ENCODE data around the gene ARNT2. TPM values are rescaled to one million over a fixed set of nuclear protein-coding genes. Genes with fewer than 3 reads are reported as not detected.

Gene ARNT2
- total RNA-seq, 1 experiment from 2014 or later: 3.6 TPM

GRCh38 chr15:80485370-80486164 lies 81.4 kb downstream of the ARNT2 start:
- Mint-ChIP-seq H3K27me3 (ENCODE audit: unreplicated experiment) (peaks cover 30% of the 10 kb centered on the region), H3K36me3 (ENCODE audit: insufficient read depth, unreplicated experiment) (no peaks in the 10 kb centered on the region), H3K4me1 (ENCODE audit: low read depth, unreplicated experiment) (peaks cover 10% of the 10 kb centered on the region), H3K4me3 (ENCODE audit: low read depth, unreplicated experiment) (no peak overlapping the region), H3K27ac (ENCODE audit: unreplicated experiment) (no peak overlapping the region), H3K9me3 (ENCODE audit: low read depth, unreplicated experiment) (no peaks in the 10 kb centered on the region)
- no peak for TF ChIP-seq CTCF (IDR thresholded peaks at IDR 0.05; ENCODE audit: unreplicated experiment)
- BruUV-seq (replicated peaks): no TSS peak
- intact Hi-C loops (cut with micrococcal nuclease; ENCODE audit: unreplicated experiment): no loop called here
- CTCF ChIA-PET: no interaction called here
- DNase-seq: no peak

- BruUV-seq (replicated peaks): no TSS peak
- no peak for TF ChIP-seq CTCF (IDR thresholded peaks at IDR 0.05; ENCODE audit: unreplicated experiment)
- Mint-ChIP-seq H3K36me3 (ENCODE audit: insufficient read depth, unreplicated experiment) (no peaks in the 10 kb centered on the region), H3K4me3 (ENCODE audit: low read depth, unreplicated experiment) (no peak overlapping the region), H3K27me3 (ENCODE audit: unreplicated experiment) (peaks cover 20% of the 10 kb centered on the region), H3K4me1 (ENCODE audit: low read depth, unreplicated experiment) (peaks cover 10% of the 10 kb centered on the region), H3K27ac (ENCODE audit: unreplicated experiment) (no peak overlapping the region), H3K9me3 (ENCODE audit: low read depth, unreplicated experiment) (no peaks in the 10 kb centered on the region)
- no peak for DNase-seq
- CTCF ChIA-PET: no interaction called here
- intact Hi-C loops (cut with micrococcal nuclease; ENCODE audit: unreplicated experiment): no loop called here
These were observed 83.7 kb downstream of the ARNT2 start for GRCh38 chr15:80487839-80488390.

- peaks cover 21% of the 10 kb centered on the region for H3K4me1 Mint-ChIP-seq (ENCODE audit: low read depth, unreplicated experiment)
- no peaks in the 10 kb centered on the region for H3K9me3 Mint-ChIP-seq (ENCODE audit: low read depth, unreplicated experiment)
- no peak overlapping the region for H3K27ac Mint-ChIP-seq (ENCODE audit: unreplicated experiment)
- no peak for DNase-seq
- H3K36me3 Mint-ChIP-seq (ENCODE audit: insufficient read depth, unreplicated experiment): no peaks in the 10 kb centered on the region
- BruUV-seq (replicated peaks): no TSS peak
- intact Hi-C loops (cut with micrococcal nuclease; ENCODE audit: unreplicated experiment): no loop called here
- no peak for TF ChIP-seq CTCF (IDR thresholded peaks at IDR 0.05; ENCODE audit: unreplicated experiment)
- peaks cover 20% of the 10 kb centered on the region for H3K27me3 Mint-ChIP-seq (ENCODE audit: unreplicated experiment)
- CTCF ChIA-PET: no interaction called here
- H3K4me3 Mint-ChIP-seq (ENCODE audit: low read depth, unreplicated experiment): no peak overlapping the region
These were observed 84.9 kb downstream of the ARNT2 start for GRCh38 chr15:80489030-80489594.

DNA sequence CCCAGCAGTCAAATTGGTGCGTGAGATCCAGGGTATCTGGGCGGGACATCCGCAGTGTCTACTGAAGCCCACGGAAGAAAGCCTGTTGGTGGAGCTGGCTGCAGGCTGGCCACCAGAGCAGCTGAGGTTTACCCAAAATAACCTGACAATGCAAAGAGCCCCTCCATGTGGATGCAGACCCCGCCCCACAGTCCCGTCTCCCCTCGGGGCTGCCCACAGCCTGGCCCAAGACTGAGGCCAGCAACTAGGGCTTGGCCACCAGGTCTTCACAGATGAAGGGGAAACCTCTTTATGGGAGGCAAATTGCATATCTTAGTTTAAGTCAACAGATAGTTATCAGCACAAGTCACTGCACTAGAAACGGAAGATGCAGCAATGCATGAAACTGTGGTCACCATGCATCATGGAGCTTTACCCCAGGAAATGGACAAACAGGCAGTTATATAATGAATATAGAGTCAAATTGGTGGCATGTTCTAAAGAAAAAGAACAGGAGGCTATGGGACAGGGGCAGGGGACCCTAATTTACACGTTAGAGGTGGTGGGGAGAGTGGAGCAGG lies 86.3 kb downstream of the ARNT2 start:
- no peak for TF ChIP-seq CTCF (IDR thresholded peaks at IDR 0.05; ENCODE audit: unreplicated experiment)
- CTCF ChIA-PET: no interaction called here
- no peak for DNase-seq
- no peaks in the 10 kb centered on the region for H3K9me3 Mint-ChIP-seq (ENCODE audit: low read depth, unreplicated experiment)
- no peak overlapping the region for H3K27ac Mint-ChIP-seq (ENCODE audit: unreplicated experiment)
- H3K4me1 Mint-ChIP-seq (ENCODE audit: low read depth, unreplicated experiment): peaks cover 29% of the 10 kb centered on the region
- H3K4me3 Mint-ChIP-seq (ENCODE audit: low read depth, unreplicated experiment): no peak overlapping the region
- intact Hi-C loops (cut with micrococcal nuclease; ENCODE audit: unreplicated experiment): no loop called here
- no peaks in the 10 kb centered on the region for H3K36me3 Mint-ChIP-seq (ENCODE audit: insufficient read depth, unreplicated experiment)
- peaks cover 11% of the 10 kb centered on the region for H3K27me3 Mint-ChIP-seq (ENCODE audit: unreplicated experiment)
- no TSS peak for BruUV-seq (replicated peaks)

Measured in Calu3 (cell line).